Spleen (tissue), 7 donors: ENCODE data around the gene SLC38A7.

Source experiments
- CTCF ChIP-seq, 11 experiments: fragments of 200-600 bp in 7 of 11; fragments of 450-650 bp in 4 of 11; sonication (generic) in 4 of 11; IDR thresholded peaks in 8 of 11; conservative IDR thresholded peaks in 3 of 11; 1 replicate in 7 of 11; 2 replicates in 4 of 11; pipeline versions ENCODE4 v1.4.0 to v1.8.0; 2016 to 2021; ENCODE audit warnings: antibody characterized with exemption in 11 of 11, inconsistent platforms in 4 of 11, mild to moderate bottlenecking in 1 of 11
- POLR2A ChIP-seq, 3 donors: fragments of 450-650 bp; IDR thresholded peaks; one replicate each; pipeline ENCODE4 v1.5.1; 2017; ENCODE audit warnings: antibody characterized with exemption in 3 of 3, mild to moderate bottlenecking in 1 of 3
- POLR2AphosphoS5 ChIP-seq, 3 donors: sonication (generic); formaldehyde crosslinking; IDR thresholded peaks; one replicate each; pipeline ENCODE4 v1.5.1; 2017; ENCODE audit warnings: antibody characterized with exemption in 3 of 3
- donor health status: DM: no; HTN: no; CAD: no; lungs with moderate emphysema.
- donor health status: DM: no; HTN: no; CAD: no.
- donor health status: DM: no; HTN: no; CAD: no.

- TF ChIP-seq CTCF (IDR thresholded peaks at IDR 0.05 in 8 of 11, conservative IDR thresholded peaks at IDR 0.05 in 3 of 11) (no peak), POLR2AphosphoS5 (IDR thresholded peaks at IDR 0.05) (no peak), POLR2A (IDR thresholded peaks at IDR 0.05) (no peak)
These were observed 42.6 kb upstream of the SLC38A7 start for GRCh38 chr16:58727028-58727781.
